Endothelial cell of umbilical vein (primary cell): ENCODE measurements around the gene ZNF598.

ENCODE experiments used
- EZH2 ChIP-seq: IDR thresholded peaks from 2 replicates; pipeline ENCODE4 v1.6.1; 2012; ENCODE audit warnings: borderline replicate concordance, low read depth, mild to moderate bottlenecking, moderate library complexity, low read length, inconsistent platforms; ENCODE audit not compliant: severe bottlenecking
- FOS ChIP-seq: IDR thresholded peaks from 2 replicates; pipeline ENCODE4 v1.6.1; 2011; ENCODE audit warnings: mild to moderate bottlenecking, low read length, moderate library complexity, borderline replicate concordance; ENCODE audit not compliant: insufficient read depth
- GATA2 ChIP-seq: IDR thresholded peaks from 2 replicates; pipeline ENCODE4 v1.7.0; 2011; ENCODE audit warnings: low read depth, mild to moderate bottlenecking, moderate library complexity, mixed read lengths, low read length; ENCODE audit not compliant: insufficient read length, insufficient read depth
- JUN ChIP-seq: IDR thresholded peaks from 2 replicates; pipeline ENCODE4 v1.6.1; 2011; ENCODE audit warnings: borderline replicate concordance, low read depth; ENCODE audit not compliant: insufficient read length, insufficient read depth
- MYC ChIP-seq: IDR thresholded peaks from one replicate; pipeline ENCODE4 v1.6.1; 2011; ENCODE audit warnings: mild to moderate bottlenecking, low read depth, low read length
- POLR2A ChIP-seq: IDR thresholded peaks from 2 replicates; pipeline ENCODE4 v1.6.1; 2012; ENCODE audit warnings: low read depth, mild to moderate bottlenecking, control low read depth, low read length
- POLR2AphosphoS5 ChIP-seq: IDR thresholded peaks from 2 replicates; pipeline ENCODE4 v1.6.1; 2012; ENCODE audit warnings: low read depth, mild to moderate bottlenecking, control low read depth, low read length, moderate library complexity; ENCODE audit not compliant: insufficient read depth
- TF ChIP-seq, protein P1 (sequence below), 2 donors: IDR thresholded peaks; 1 replicate in 1 of 2; 2 replicates in 1 of 2; pipeline ENCODE4 v1.5.1; 2011; ENCODE audit warnings: low read length in 2 of 2, mild to moderate bottlenecking in 2 of 2, moderate library complexity in 2 of 2, control low read depth in 1 of 2, inconsistent platforms in 1 of 2, low read depth in 1 of 2; ENCODE audit not compliant: insufficient read depth in 1 of 2; ENCODE audit errors: extremely low read depth in 1 of 2
- TF ChIP-seq, protein P2 (sequence below): IDR thresholded peaks from 2 replicates; pipeline ENCODE4 v1.6.1; 2011; ENCODE audit not compliant: insufficient read depth, insufficient read length

GRCh38 chr16:2058420-2058819 lies 48.8 kb upstream of the ZNF598 start:
- TF ChIP-seq, protein P1, sequence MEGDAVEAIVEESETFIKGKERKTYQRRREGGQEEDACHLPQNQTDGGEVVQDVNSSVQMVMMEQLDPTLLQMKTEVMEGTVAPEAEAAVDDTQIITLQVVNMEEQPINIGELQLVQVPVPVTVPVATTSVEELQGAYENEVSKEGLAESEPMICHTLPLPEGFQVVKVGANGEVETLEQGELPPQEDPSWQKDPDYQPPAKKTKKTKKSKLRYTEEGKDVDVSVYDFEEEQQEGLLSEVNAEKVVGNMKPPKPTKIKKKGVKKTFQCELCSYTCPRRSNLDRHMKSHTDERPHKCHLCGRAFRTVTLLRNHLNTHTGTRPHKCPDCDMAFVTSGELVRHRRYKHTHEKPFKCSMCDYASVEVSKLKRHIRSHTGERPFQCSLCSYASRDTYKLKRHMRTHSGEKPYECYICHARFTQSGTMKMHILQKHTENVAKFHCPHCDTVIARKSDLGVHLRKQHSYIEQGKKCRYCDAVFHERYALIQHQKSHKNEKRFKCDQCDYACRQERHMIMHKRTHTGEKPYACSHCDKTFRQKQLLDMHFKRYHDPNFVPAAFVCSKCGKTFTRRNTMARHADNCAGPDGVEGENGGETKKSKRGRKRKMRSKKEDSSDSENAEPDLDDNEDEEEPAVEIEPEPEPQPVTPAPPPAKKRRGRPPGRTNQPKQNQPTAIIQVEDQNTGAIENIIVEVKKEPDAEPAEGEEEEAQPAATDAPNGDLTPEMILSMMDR (IDR thresholded peaks at IDR 0.05; ENCODE audit: extremely low read depth in 1 of 2, insufficient read depth in 1 of 2, low read depth in 1 of 2, low read length in 2 of 2), result no peak
- TF ChIP-seq, protein P2, sequence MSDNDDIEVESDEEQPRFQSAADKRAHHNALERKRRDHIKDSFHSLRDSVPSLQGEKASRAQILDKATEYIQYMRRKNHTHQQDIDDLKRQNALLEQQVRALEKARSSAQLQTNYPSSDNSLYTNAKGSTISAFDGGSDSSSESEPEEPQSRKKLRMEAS, result no peak
- no peak for TF ChIP-seq EZH2
- TF ChIP-seq FOS, result no peak
- TF ChIP-seq POLR2AphosphoS5, result no peak
- TF ChIP-seq POLR2A, result no peak
- TF ChIP-seq JUN, result no peak
- no peak for TF ChIP-seq MYC
- no peak for TF ChIP-seq GATA2
